Muscle layer of colon (tissue), 2 donors: ENCODE measurements around the gene BACE2.

Experiments
- H3K27ac ChIP-seq: one replicate; pipeline ENCODE4 v1.7.0; 2013; ENCODE audit warnings: low read depth, mild to moderate bottlenecking, low read length, moderate library complexity
- H3K27me3 ChIP-seq, 2 donors: one replicate each; pipeline ENCODE4 v1.7.0; 2013; ENCODE audit warnings: low read length in 2 of 2, mild to moderate bottlenecking in 2 of 2; ENCODE audit not compliant: insufficient read depth in 2 of 2, control insufficient read depth in 1 of 2
- H3K36me3 ChIP-seq: one replicate; pipeline ENCODE4 v1.7.0; 2013; ENCODE audit warnings: mild to moderate bottlenecking, low read length; ENCODE audit not compliant: insufficient read depth
- H3K4me1 ChIP-seq: one replicate; pipeline ENCODE4 v1.7.0; 2013; ENCODE audit warnings: mild to moderate bottlenecking, low read length; ENCODE audit not compliant: insufficient read depth
- H3K4me3 ChIP-seq, 2 donors: one replicate each; pipeline ENCODE4 v1.7.0; 2013; ENCODE audit warnings: low read length in 2 of 2, low read depth in 1 of 2, mild to moderate bottlenecking in 1 of 2, moderate library complexity in 1 of 2
- H3K9ac ChIP-seq: one replicate; pipeline ENCODE4 v1.7.0; 2013; ENCODE audit warnings: low read length
- H3K9me3 ChIP-seq: one replicate; pipeline ENCODE4 v1.7.0; 2013; ENCODE audit warnings: mild to moderate bottlenecking, low read length
- donor health status: abdominal sarcoma.
- donor health status: Adenocarcinoma of cecum.

BACE2 gene

GRCh38 chr21:41152147-41152546 lies 15.8 kb upstream of the BACE2 start:
- Histone ChIP-seq H3K9ac (no peak overlapping the region), H3K27ac (no peak overlapping the region), H3K9me3 (no peaks in the 10 kb centered on the region), H3K4me3 (no peak overlapping the region), H3K4me1 (no peaks in the 10 kb centered on the region), H3K27me3 (no peaks in the 10 kb centered on the region), H3K36me3 (no peaks in the 10 kb centered on the region)

DNA sequence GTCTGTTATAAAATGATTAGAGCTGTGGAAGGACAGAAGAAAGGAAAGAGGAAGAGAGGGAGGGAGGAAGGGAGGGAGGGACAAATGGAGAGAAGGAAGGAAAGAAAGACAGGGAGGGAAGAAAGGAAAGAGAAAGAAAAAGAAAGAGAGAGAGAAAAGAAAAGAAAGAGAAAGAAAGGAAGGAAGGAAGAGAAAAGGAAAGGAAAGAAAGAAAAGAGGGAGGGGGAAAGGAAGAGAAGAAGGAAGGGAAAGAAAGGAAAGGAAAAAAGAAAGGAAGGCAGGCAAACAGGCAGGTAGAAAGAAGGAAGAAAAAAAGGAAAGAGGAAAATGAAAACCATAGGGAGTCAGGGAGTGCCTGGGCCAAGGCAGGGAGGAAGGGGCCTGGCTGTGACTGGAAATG lies 14.5 kb upstream of the BACE2 start:
- H3K27ac ChIP-seq = no peak overlapping the region
- no peaks in the 10 kb centered on the region for H3K4me1 ChIP-seq
- no peak overlapping the region for H3K9ac ChIP-seq
- H3K36me3 ChIP-seq = no peaks in the 10 kb centered on the region
- H3K27me3 ChIP-seq = no peaks in the 10 kb centered on the region
- H3K4me3 ChIP-seq = no peak overlapping the region
- H3K9me3 ChIP-seq = no peaks in the 10 kb centered on the region

DNA sequence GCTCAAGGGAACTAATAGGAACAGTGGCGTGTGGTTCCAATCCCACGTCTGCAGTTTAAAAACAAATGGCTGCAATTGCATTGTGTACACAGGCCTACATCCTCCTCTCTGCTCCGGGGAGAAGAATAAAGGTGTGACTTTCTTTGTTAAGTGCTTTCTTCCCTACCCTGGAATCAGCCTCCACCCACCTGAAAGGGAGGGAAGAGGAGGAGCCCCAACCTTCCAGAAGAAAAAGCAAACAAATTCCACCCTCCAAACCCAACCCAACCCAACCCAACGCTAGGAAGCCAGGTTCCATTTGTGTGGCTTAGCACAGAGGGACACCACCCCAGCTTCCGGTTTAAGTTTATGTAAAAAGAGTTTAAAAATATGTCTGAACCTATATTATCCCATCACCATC lies 11.8 kb upstream of the BACE2 start:
- no peaks in the 10 kb centered on the region for H3K9me3 ChIP-seq
- no peaks in the 10 kb centered on the region for H3K36me3 ChIP-seq
- H3K27me3 ChIP-seq = no peaks in the 10 kb centered on the region
- H3K4me1 ChIP-seq = no peaks in the 10 kb centered on the region
- H3K27ac ChIP-seq = no peak overlapping the region
- no peak overlapping the region for H3K9ac ChIP-seq
- H3K4me3 ChIP-seq = no peak overlapping the region

DNA sequence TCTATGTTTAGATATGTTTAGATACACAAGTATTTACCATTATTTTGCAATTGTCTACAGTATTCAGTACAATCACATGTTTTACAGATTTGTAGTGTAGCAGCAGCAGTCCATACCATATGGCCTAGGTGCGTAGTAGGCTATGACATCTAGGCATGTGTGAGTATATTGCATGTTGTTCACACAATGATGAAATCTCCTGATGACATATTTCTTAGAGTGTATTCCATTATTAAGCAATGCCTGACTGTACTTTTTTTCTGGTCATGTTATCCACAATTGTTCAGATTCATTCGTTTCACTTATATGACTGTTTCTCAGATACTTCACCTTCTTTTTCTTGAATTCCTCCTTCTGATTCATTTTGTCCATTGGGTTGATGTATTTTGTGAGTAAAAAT lies 9.9 kb upstream of the BACE2 start:
- H3K4me1 ChIP-seq = no peaks in the 10 kb centered on the region

GRCh38 chr21:41160036-41160435 lies 7.9 kb upstream of the BACE2 start:
- Histone ChIP-seq H3K4me1 (no peaks in the 10 kb centered on the region), H3K4me3 (no peak overlapping the region), H3K27ac (no peak overlapping the region), H3K36me3 (no peaks in the 10 kb centered on the region), H3K9me3 (no peaks in the 10 kb centered on the region), H3K27me3 (no peaks in the 10 kb centered on the region), H3K9ac (no peak overlapping the region)

More for the DNA sequence above, 9.9 kb upstream of the BACE2 start:
- H3K9ac ChIP-seq = no peak overlapping the region
- no peak overlapping the region for H3K27ac ChIP-seq
- H3K9me3 ChIP-seq = no peaks in the 10 kb centered on the region
- no peaks in the 10 kb centered on the region for H3K27me3 ChIP-seq
- no peaks in the 10 kb centered on the region for H3K36me3 ChIP-seq
- H3K4me3 ChIP-seq = no peak overlapping the region

DNA sequence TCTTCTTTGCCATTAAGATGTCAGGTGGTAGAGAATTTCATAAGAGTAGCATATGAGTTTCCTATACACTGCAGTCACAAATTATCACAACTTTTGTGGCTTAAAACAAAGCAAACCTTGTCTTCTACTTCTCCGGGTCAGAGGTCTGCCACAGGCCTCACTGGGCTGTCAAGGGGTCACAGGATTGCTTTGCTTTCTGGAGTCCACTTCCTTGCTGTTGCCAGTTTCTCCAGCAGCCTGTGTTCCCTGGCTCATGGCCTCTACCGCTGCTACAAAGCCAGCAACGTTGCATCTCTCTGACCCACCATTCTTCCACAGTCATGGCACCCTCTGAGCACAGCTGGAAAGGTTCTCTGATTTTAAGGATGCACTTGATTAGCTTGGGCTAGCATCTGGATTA lies 6.5 kb upstream of the BACE2 start:
- Histone ChIP-seq H3K4me1 (no peaks in the 10 kb centered on the region), H3K27ac (no peak overlapping the region), H3K27me3 (no peaks in the 10 kb centered on the region), H3K36me3 (no peaks in the 10 kb centered on the region), H3K9ac (no peak overlapping the region), H3K4me3 (no peak overlapping the region), H3K9me3 (no peaks in the 10 kb centered on the region)

DNA sequence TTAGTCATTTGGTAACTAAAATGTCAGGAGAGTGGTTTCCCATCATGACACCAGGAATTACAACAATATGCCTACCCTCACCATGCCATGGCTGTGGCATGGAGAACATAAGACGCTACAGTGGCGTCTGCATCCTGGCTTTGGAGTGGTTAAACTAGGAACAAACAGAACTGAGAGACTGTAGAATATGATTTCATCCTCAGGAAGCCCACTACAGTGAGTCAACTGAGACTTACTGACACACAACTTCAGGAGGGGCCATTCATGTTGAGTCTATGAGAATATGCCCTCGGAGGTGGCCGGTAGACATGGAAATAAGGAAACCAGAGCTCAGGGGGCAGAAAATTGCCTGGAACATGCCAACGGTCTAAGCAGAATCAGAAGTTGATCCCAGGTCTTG lies 5.9 kb upstream of the BACE2 start:
- H3K36me3 ChIP-seq = no peaks in the 10 kb centered on the region
- H3K27ac ChIP-seq = no peak overlapping the region
- H3K9ac ChIP-seq = no peak overlapping the region

DNA sequence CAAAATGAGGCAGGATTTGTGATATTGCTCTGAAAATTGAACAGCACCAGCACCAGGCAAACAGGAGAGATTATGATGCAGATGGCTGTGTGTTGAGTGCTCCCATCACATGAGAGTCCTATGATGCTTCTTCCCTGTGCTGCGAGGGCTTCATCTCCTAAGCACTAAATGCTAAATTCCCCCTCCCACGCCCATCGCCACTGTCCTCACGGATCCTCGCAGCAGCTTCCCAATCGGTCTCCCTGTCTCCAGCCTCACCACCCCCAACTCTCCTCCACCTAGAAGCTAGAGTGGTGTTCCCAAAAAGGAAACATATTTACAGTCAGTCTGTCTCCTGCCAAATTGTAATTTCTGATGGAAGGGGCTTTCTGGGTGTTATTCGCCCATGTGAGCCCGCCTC lies 4.9 kb upstream of the BACE2 start:
- Histone ChIP-seq H3K27ac (no peak overlapping the region), H3K27me3 (no peaks in the 10 kb centered on the region), H3K36me3 (no peaks in the 10 kb centered on the region), H3K4me3 (no peak overlapping the region), H3K9ac (no peak overlapping the region), H3K9me3 (no peaks in the 10 kb centered on the region), H3K4me1 (no peaks in the 10 kb centered on the region)

More for the DNA sequence above, 5.9 kb upstream of the BACE2 start:
- Histone ChIP-seq H3K9me3 (no peaks in the 10 kb centered on the region), H3K27me3 (no peaks in the 10 kb centered on the region), H3K4me3 (no peak overlapping the region), H3K4me1 (no peaks in the 10 kb centered on the region)

DNA sequence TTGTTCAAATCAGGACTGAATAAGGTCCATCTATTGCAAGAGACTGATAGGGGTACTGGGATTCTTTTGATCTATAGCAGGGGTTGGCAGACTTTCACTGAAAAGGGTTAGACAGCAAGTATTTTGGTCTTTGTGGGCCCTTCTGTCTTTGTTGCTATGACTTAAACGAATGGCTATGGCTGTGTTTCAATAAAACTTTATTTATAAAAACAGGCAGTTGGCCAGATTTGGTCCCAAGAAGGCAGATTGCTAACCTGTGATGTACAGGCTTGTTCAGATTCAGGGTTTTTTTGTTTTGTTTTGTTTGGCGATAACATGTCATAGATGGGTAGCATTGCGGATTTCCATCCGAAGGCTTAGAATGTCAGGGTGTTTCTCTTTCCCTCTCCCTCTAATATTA lies 3.9 kb upstream of the BACE2 start:
- Histone ChIP-seq H3K36me3 (no peaks in the 10 kb centered on the region), H3K4me3 (no peak overlapping the region), H3K4me1 (no peaks in the 10 kb centered on the region), H3K9me3 (no peaks in the 10 kb centered on the region), H3K27ac (no peak overlapping the region), H3K9ac (no peak overlapping the region), H3K27me3 (no peaks in the 10 kb centered on the region)

- Histone ChIP-seq H3K9me3 (no peaks in the 10 kb centered on the region), H3K27ac (no peak overlapping the region), H3K27me3 (no peaks in the 10 kb centered on the region), H3K36me3 (no peaks in the 10 kb centered on the region), H3K9ac (no peak overlapping the region), H3K4me3 (no peak overlapping the region), H3K4me1 (peaks cover 10% of the 10 kb centered on the region)
Measured at GRCh38 chr21:41164981-41165655, 2.8 kb upstream of the BACE2 start.

DNA sequence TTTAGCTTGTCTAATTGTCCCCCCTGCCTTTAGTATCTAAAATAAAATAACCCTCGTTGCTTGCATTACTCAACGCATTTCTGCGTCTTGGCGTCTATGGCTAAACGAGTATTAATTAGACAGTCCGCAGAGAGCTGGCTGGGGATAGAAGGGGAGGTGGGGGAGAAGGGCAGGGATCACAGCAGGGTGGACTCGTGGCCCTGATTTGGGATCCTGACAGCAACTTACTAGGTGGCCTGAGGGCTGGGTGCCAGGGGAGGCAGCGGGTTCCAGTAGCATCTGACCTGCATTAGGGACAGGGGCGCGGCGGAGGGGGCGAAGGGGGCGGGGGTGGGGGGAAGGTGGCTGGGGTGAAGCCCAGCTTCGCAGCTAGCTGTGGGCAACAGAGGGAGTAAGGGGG lies 1.1 kb upstream of the BACE2 start:
- Histone ChIP-seq H3K27ac (no peak overlapping the region), H3K4me1 (peaks cover 22% of the 10 kb centered on the region), H3K9me3 (no peaks in the 10 kb centered on the region), H3K27me3 (no peaks in the 10 kb centered on the region), H3K9ac (no peak overlapping the region), H3K4me3 (peak overlapping the region; percentile 57 to 81), H3K36me3 (no peaks in the 10 kb centered on the region)
